ENCODE data around the gene FRMPD1.

Gene FRMPD1

DNA sequence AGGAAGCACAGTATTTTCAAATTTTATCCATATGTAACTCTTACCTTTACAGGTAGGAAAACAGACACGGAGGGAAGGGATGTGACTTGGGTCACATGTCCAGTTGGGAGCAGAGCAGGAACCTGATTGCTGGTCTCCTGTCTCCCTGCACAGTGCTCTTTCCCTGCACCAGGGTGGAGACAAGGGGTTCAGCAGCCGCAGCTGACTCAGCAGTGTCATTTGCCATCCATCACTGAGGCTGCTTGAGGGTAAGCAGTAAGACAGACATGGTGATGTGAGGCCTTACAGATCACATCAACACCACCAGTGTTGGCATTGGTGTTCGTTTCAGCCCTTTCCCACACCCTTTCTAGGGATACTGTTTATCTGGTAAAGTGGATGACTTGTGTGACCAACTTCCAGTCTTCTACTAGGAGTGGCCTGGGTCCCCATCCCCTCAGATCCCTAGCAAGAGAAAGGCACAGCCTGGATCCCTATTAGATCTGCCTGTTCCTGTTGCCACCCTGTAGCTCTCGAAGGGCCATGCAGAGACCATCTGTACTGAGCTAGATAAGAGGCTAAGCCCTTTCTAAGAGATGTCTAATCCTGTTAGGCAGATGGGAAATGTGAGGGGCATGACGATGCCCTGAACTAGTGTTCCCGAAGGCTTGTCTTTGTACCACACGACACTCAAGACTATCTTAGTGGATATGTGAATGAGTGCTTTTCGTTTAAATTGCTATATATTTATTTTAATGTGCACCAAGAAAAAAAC, 29.1 kb downstream of the FRMPD1 start:
- no peak for DNase-seq (ENCODE audit: low read depth in 3 of 3, low spot score in 1 of 3)

GRCh38 chr9:37682951-37683350, 32.2 kb downstream of the FRMPD1 start:
- no peak for DNase-seq (ENCODE audit: low read depth in 3 of 3, low spot score in 1 of 3)

GRCh38 chr9:37683531-37684371, 33.0 kb downstream of the FRMPD1 start:
- DNase-seq (ENCODE audit: low read depth in 3 of 3, low spot score in 1 of 3), result no peak

GRCh38 chr9:37692622-37693221, 42.0 kb downstream of the FRMPD1 start:
- DNase-seq (ENCODE audit: low read depth in 3 of 3, low spot score in 1 of 3), result no peak

DNA sequence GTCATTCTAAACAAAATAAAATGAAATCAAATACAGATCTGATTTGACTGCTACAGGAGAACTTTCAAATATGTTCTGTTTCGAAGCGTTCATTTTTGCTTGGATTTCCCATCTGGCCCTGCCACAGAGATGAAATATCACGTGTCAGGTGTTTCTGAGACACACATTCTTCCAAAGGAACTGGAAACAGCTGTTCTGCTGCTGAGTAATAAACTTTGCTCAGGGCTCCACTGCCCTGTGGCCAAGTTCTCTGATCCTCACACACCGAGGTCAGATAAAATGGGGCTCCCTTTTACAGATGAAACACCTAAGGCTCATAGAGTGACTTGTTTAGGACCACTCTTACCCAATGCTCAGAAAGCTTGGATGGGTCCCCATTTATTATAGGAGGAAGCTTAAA, 42.5 kb downstream of the FRMPD1 start:
- DNase-seq (ENCODE audit: low read depth in 3 of 3, low spot score in 1 of 3), result no peak

GRCh38 chr9:37694355-37694754, 43.6 kb downstream of the FRMPD1 start:
- DNase-seq (ENCODE audit: low read depth in 3 of 3, low spot score in 1 of 3), result no peak

DNA sequence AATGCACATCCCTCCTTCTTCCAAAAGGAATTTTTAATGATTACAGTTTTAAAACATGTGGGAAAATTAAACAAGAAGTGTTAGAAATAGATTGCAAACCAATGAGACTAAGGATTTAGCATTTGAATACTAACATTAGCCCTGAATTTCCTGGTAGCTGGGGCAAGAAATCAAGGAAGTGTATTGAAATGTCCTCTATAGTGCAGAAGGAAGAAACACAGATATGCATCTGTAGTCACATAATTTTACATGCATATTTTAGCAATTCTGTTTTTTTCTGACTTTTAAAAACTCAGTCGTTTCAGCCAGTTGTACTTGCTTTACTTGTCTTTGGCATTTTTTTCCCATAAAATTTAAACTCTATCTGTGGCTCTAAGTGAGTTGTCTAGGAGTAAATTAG, 45.8 kb downstream of the FRMPD1 start:
- DNase-seq (ENCODE audit: low read depth in 3 of 3, low spot score in 1 of 3), result no peak

GRCh38 chr9:37700131-37700530, 49.4 kb downstream of the FRMPD1 start:
- DNase-seq (ENCODE audit: low read depth in 3 of 3, low spot score in 1 of 3), result no peak

- no peak for DNase-seq (ENCODE audit: low read depth in 3 of 3, low spot score in 1 of 3)
Measured at GRCh38 chr9:37700900-37701299, 50.1 kb downstream of the FRMPD1 start.

DNA sequence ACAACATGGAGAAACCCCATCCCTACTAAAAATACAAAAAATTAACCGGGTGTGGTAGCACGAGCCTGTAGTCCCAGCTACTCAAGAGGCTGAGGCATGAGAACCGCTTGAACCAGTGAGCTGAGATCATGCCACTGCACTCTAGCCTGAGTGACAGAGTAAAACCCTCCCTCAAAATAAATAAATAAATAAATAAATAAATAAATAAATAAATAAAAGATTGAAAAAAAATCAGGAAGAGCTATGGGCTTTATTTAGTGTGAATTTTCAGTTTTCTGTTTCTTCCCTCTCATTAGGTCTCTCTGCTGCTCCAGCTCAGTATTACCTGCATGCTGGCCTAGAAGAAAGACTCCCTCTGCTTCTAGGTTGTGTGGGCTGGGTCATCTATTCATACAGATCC, 55.0 kb downstream of the FRMPD1 start:
- DNase-seq (ENCODE audit: low read depth in 3 of 3, low spot score in 1 of 3), result no peak

DNA sequence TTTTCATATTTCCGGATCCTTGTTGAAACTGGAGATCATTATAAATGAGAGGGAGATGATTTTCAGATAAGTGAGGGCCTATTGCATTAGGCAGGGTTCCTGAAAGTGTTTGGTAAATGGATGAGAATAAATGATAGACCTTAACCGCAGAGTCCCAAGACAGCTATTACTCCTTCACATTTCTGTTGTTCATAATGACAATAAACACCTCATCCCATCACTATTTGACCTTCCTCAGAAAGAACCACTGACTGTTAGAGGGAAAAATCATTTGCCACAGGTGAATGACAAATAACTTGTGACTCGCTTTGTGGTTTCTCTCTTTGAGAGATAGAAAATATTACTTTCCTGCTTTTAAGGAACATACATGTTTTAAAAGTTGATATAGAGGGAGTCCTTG, 55.5 kb downstream of the FRMPD1 start:
- no peak for DNase-seq (ENCODE audit: low read depth in 3 of 3, low spot score in 1 of 3)

DNA sequence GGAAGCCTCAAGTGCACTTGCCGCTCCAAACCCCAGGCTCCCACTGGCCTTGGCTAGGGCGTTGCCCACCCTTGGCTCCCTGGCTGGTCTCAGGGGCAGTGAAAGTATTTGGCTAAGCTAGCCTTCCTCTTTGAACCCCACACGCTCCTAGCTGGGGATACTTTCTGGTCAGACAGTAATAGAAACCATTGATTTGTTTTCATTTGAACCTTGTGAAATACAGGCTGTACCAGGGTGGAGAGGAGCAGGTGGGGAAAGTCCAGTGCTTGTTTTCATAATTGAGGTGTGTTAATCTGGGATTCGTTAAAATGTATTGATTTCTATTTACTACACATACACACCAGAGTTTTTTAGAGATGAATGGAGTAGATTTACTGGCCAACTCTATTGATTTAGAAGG, 57.0 kb downstream of the FRMPD1 start:
- DNase-seq (ENCODE audit: low read depth in 3 of 3, low spot score in 1 of 3), result no peak

DNA sequence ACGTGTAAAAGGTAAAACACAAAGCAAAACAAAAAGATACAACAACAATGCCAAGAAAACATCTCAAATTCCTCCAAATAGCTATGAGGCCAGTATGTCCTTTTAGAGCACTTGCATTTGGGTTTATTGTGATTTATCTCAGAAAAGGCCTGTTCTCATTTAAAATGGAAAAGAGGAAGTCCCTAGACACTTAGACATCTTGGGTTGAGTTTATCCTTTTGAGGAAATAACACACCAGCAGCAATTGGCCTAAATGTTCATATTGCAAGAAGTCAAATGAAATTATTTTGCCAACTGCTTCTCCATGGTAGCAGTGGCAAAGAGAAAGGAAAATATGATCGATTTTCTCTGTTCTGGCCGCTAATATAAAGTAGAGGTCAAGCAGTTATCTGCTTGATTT, 59.3 kb downstream of the FRMPD1 start:
- DNase-seq (ENCODE audit: low read depth in 3 of 3, low spot score in 1 of 3), result no peak

GRCh38 chr9:37715260-37715659, 64.5 kb downstream of the FRMPD1 start:
- DNase-seq (ENCODE audit: low read depth in 3 of 3, low spot score in 1 of 3), result no peak

- DNase-seq (ENCODE audit: low read depth in 3 of 3, low spot score in 1 of 3), result no peak
Measured at GRCh38 chr9:37715991-37716505, 65.3 kb downstream of the FRMPD1 start.

DNA sequence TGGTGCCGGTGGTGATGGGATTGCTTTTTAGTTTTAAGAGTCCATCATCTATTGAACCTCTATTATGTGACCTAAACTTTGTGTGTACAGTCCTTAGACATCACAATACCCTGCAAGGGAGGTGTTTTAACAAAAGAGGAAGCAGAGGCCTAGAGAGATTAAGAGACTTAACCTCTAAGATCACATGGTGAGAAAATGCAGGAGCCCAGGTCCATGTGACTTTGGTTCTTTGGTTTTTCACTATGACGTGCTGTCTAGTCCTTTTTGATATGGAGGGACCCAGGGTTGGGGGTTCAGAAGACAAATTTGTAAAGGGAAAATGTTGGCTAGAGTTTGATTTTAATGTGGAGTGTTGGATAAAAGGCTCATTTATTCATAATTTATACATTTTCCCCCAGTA, 68.8 kb downstream of the FRMPD1 start:
- no peak for DNase-seq (ENCODE audit: low read depth in 3 of 3, low spot score in 1 of 3)

DNA sequence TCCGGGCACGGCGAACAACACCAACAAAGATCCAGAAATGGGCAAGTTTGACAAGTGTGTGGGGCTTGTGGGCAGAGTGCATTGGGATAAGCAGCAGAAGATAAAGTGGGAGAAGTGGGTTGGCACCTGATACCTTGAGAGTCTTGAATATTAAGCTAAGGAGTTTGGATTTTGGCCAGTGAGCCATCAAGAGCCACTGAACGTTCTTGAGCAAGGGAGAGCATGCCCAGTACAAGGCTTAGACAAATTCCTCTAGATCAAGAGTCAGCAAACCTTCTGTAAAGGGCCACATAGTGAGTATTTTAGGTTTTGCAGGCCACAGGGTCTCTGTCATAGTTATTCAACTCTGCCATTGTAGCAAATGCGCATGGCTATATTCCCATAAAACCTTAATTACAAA, 76.3 kb downstream of the FRMPD1 start:
- no peak for DNase-seq (ENCODE audit: low read depth in 3 of 3, low spot score in 1 of 3)

DNA sequence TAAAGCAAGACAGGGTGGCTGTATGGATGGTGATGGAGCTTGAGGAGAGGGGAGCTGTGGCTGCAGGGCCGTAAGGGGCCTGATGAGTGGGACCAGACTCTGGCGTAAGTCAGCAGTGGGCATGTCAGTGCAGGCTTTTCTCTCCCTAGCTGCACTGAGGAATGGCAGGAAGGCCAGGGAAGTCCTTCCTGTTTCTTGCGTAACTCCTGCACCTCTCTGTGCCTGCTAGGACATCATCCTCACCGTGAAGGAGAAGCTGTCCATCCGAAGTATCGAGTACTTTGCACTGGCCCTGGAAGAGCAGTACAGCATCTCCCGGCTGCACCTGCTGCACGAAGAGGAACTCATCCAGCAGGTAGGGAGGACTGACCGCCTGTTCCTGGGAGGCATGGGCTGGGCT, 78.7 kb downstream of the FRMPD1 start:
- DNase-seq (ENCODE audit: low read depth in 3 of 3, low spot score in 1 of 3), result no peak

DNA sequence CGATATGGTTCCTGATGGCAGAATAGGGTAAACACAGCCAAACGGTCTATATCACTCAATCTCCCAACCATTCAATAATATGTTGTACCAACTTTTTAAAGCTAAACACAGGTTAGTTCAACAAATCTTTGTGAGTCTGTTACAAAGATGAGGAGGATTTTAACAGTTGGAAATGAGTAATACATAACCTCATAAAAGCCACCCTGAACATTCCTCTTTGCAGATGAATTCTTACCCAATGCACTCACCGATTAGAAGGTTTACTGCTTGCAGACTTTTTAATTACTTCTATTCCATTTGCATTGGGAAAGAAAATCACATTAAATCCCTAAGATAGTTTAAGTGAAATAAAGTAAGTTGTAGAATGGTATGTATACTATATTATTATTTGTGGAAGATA, 79.5 kb downstream of the FRMPD1 start:
- DNase-seq (ENCODE audit: low read depth in 3 of 3, low spot score in 1 of 3), result no peak

GRCh38 chr9:37730839-37731238, 80.1 kb downstream of the FRMPD1 start:
- no peak for DNase-seq (ENCODE audit: low read depth in 3 of 3, low spot score in 1 of 3)

GRCh38 chr9:37732086-37732741, 81.5 kb downstream of the FRMPD1 start:
- no peak for DNase-seq (ENCODE audit: low read depth in 3 of 3, low spot score in 1 of 3)

Measured in stimulated activated CD4-positive, alpha-beta T cell treated with anti-CD3 and anti-CD28 coated beads, TNF-alpha, amount 100 ng/mL, for 1 hour (primary cell).